Stomach (tissue), 9 donors: Measurements from ENCODE around the gene MAP9. TPM values are rescaled to one million over a fixed set of nuclear protein-coding genes. Genes with fewer than 3 reads are reported as not detected.
"Not testable (repeated sequence)": the region's sequence is repeated elsewhere in the genome, so short reads cannot be mapped to it uniquely, and the experiment has no call there.

Experiments used
- DNase-seq, 2 donors: peaks; one replicate each; pipeline versions ENCODE4 v3.0.0 to v3.0.0-alpha.2; 2013 to 2019
- H3K27ac ChIP-seq, 5 donors: fragments of 200-600 bp in 4 of 5; sonication (generic) in 4 of 5; one replicate each; pipeline ENCODE4 v1.5.1; 2013 to 2019; ENCODE audit warnings: mild to moderate bottlenecking in 1 of 5, moderate library complexity in 1 of 5
- H3K27me3 ChIP-seq, 3 donors: fragments of 200-600 bp; sonication (generic); one replicate each; pipeline ENCODE4 v1.5.1; 2017 to 2019; ENCODE audit warnings: mixed run types in 1 of 3
- H3K36me3 ChIP-seq, 4 donors: fragments of 200-600 bp; sonication (generic); 1 replicate in 3 of 4; 2 replicates in 1 of 4; pipeline ENCODE4 v1.5.1; 2016 to 2019
- H3K4me1 ChIP-seq, 4 donors: fragments of 200-600 bp; sonication (generic); one replicate each; pipeline ENCODE4 v1.5.1; 2016 to 2019
- H3K4me3 ChIP-seq, 4 donors: fragments of 200-600 bp; sonication (generic) in 3 of 4; one replicate each; pipeline ENCODE4 v1.5.1; 2016 to 2019; ENCODE audit warnings: mild to moderate bottlenecking in 1 of 4
- H3K9me3 ChIP-seq, 4 donors: fragments of 200-600 bp; sonication (generic); one replicate each; pipeline ENCODE4 v1.5.1; 2016 to 2019
- CTCF ChIP-seq, 7 experiments: fragments of 450-650 bp in 4 of 7; fragments of 200-600 bp in 3 of 7; sonication (generic) in 3 of 7; IDR thresholded peaks; one replicate each; pipeline ENCODE4 v1.5.1; 2016 to 2019; ENCODE audit warnings: antibody characterized with exemption in 7 of 7, control low read depth in 2 of 7, mild to moderate bottlenecking in 1 of 7
- EP300 ChIP-seq: sonication (generic); formaldehyde crosslinking; IDR thresholded peaks from one replicate; pipeline ENCODE4 v1.6.1; 2017; ENCODE audit warnings: antibody characterized with exemption
- POLR2A ChIP-seq, 4 donors: fragments of 450-650 bp; IDR thresholded peaks; one replicate each; pipeline ENCODE4 v1.6.1; 2016; ENCODE audit warnings: antibody characterized with exemption in 4 of 4, control low read depth in 2 of 4, mild to moderate bottlenecking in 1 of 4, moderate library complexity in 1 of 4
- POLR2AphosphoS5 ChIP-seq, 3 donors: sonication (generic); formaldehyde crosslinking; IDR thresholded peaks; one replicate each; pipeline ENCODE4 v1.6.1; 2016; ENCODE audit warnings: antibody characterized with exemption in 3 of 3
- WGBS, 5 donors: extraction: QIAGEN DNeasy Blood & Tissue Kit in 3 of 5; methylation state at CpG; one replicate each; pipeline versions ENCODE4 v1.1.5 to v1.1.7; 2013 to 2018; 5-methylcytosine and 5-hydroxymethylcytosine counted together
- intact Hi-C: fragments of 100-400 bp; cut with DNase I; formaldehyde crosslinking; loops from one replicate; pipeline ENCODE4 v1.15.1; 2023; ENCODE audit warnings: low total_unique reads
- polyA plus RNA-seq, 3 donors: library from polyadenylated mRNA; stranded (reverse); fragments of 200-250 nt; gene quantifications; one replicate each; pipeline ENCODE4 v1.2.3, GENCODE V29; 2013
- total RNA-seq, 5 donors: library from RNA; depleted of rRNA; stranded (reverse); fragments of >200 nt; gene quantifications; one replicate each; pipeline versions ENCODE4 v1.1.0 to v1.2.3, GENCODE V29; 2014 to 2016
- donor health status: healthy with polysubstance abuse.
- donor health status: Bipolar disorder and iron deficiency.
- donor health status: healthy.

Gene MAP9
- total and polyA plus RNA-seq, 8 donors: 1.2 to 21.5 (median 7.2) TPM

GRCh38 chr4:155321006-155321405 lies 55.8 kb downstream of the MAP9 start:
- intact Hi-C loops: no loop called here
- no peaks in the 10 kb centered on the region for H3K27me3 ChIP-seq
- H3K27ac ChIP-seq: no peak overlapping the region
- no peaks in the 10 kb centered on the region for H3K36me3 ChIP-seq
- no peaks in the 10 kb centered on the region for H3K4me1 ChIP-seq
- no peak overlapping the region for H3K4me3 ChIP-seq
- DNase-seq: no peak
- H3K9me3 ChIP-seq: no peaks in the 10 kb centered on the region
- TF ChIP-seq POLR2A (IDR thresholded peaks at IDR 0.05): no peak
- TF ChIP-seq CTCF (IDR thresholded peaks at IDR 0.05): no peak
- TF ChIP-seq POLR2AphosphoS5 (IDR thresholded peaks at IDR 0.05): no peak
- TF ChIP-seq EP300: no peak

GRCh38 chr4:155319516-155319915 lies 57.2 kb downstream of the MAP9 start:
- Histone ChIP-seq H3K27ac (no peak overlapping the region), H3K36me3 (no peaks in the 10 kb centered on the region), H3K9me3 (peaks cover 0 to 9% (median 3%) of the 10 kb centered on the region in 4 donors), H3K27me3 (no peaks in the 10 kb centered on the region), H3K4me1 (no peaks in the 10 kb centered on the region), H3K4me3 (no peak overlapping the region)
- DNase-seq: no peak
- 69 to 92% (median 72%) methylated on average over 1 of the region's 1 CpG for WGBS, 5 donors
- TF ChIP-seq POLR2AphosphoS5 (IDR thresholded peaks at IDR 0.05): no peak
- TF ChIP-seq CTCF (IDR thresholded peaks at IDR 0.05): no peak
- no peak for TF ChIP-seq EP300
- TF ChIP-seq POLR2A (IDR thresholded peaks at IDR 0.05): no peak
- intact Hi-C loops: no loop called here

GRCh38 chr4:155312027-155312426 lies 64.7 kb downstream of the MAP9 start:
- H3K36me3 ChIP-seq: not testable (repeated sequence)
- 72 to 80% (median 76%) methylated on average over 5 of the region's 5 CpGs for WGBS, 5 donors

GRCh38 chr4:155307731-155308277 lies 69.0 kb downstream of the MAP9 start:
- Histone ChIP-seq H3K4me1 (no peaks in the 10 kb centered on the region), H3K4me3 (no peak overlapping the region), H3K27ac (no peak overlapping the region), H3K36me3 (no peaks in the 10 kb centered on the region), H3K9me3 (no peaks in the 10 kb centered on the region), H3K27me3 (no peaks in the 10 kb centered on the region)
- TF ChIP-seq EP300 (no peak), POLR2A (IDR thresholded peaks at IDR 0.05) (no peak), POLR2AphosphoS5 (IDR thresholded peaks at IDR 0.05) (no peak), CTCF (IDR thresholded peaks at IDR 0.05) (no peak)
- WGBS, 5 donors: 85 to 91% (median 85%) methylated on average over 4 of the region's 4 CpGs
- DNase-seq: no peak
- intact Hi-C loops: no loop called here

More at GRCh38 chr4:155312027-155312426, 64.7 kb downstream of the MAP9 start:
- DNase-seq, intact Hi-C loops, H3K4me1 ChIP-seq, H3K4me3 ChIP-seq, H3K27ac ChIP-seq, H3K27me3 ChIP-seq, H3K9me3 ChIP-seq: not testable (repeated sequence)

GRCh38 chr4:155305619-155306018 lies 71.1 kb downstream of the MAP9 start:
- 75 to 88% (median 77%) methylated on average over 7 of the region's 7 CpGs for WGBS, 5 donors
- H3K4me3 ChIP-seq: no peak overlapping the region

More at GRCh38 chr4:155305619-155306018, 71.1 kb downstream of the MAP9 start:
- no peak overlapping the region for H3K27ac ChIP-seq
- H3K36me3 ChIP-seq: no peaks in the 10 kb centered on the region
- H3K9me3 ChIP-seq: no peaks in the 10 kb centered on the region
- H3K27me3 ChIP-seq: no peaks in the 10 kb centered on the region
- no peak for DNase-seq
- TF ChIP-seq EP300 (no peak), POLR2A (IDR thresholded peaks at IDR 0.05) (no peak)
- H3K4me1 ChIP-seq: no peaks in the 10 kb centered on the region
- intact Hi-C loops: no loop called here
